ENCODE results near the gene FAM222A. TPM values are rescaled to one million over a fixed set of nuclear protein-coding genes. Genes with fewer than 3 reads are reported as not detected.

Gene FAM222A
- total RNA-seq, 1 experiment from 2014 or later = 3.1 TPM

GRCh38 chr12:109678719-109679118, 34.9 kb upstream of the FAM222A start:
- H3K27ac ChIP-seq = no peak overlapping the region
- TF ChIP-seq EZH2 (IDR thresholded peaks at IDR 0.05; ENCODE audit: low read depth) (no peak), CTCF (conservative IDR thresholded peaks at IDR 0.05) (no peak)
- BruUV-seq (replicated peaks) = no TSS peak
- ChIA-PET CTCF (interaction anchor here (0.6 kb wide), 1 partner anchor 154 kb away, joined by 3 read pairs; no protein-coding TSS in a partner anchor), POLR2A (ENCODE audit: unreplicated experiment) (no interaction called here)
- H3K27me3 ChIP-seq (ENCODE audit: insufficient read depth, low read depth) = peaks cover 22% of the 10 kb centered on the region; the same call in 1 of the 2 replicates
- no peaks in the 10 kb centered on the region for H4K20me1 ChIP-seq (ENCODE audit: insufficient read depth)
- H3K79me2 ChIP-seq (ENCODE audit: low read depth) = no peaks in the 10 kb centered on the region
- no peaks in the 10 kb centered on the region for H3K9me2 ChIP-seq (ENCODE audit: insufficient read depth)
- H2AFZ ChIP-seq = no peak overlapping the region
- no peaks in the 10 kb centered on the region for H3K36me3 ChIP-seq (ENCODE audit: low read depth)
- no peak overlapping the region for H3K4me2 ChIP-seq
- H3K9me3 ChIP-seq (ENCODE audit: insufficient read depth, low read depth) = no peaks in the 10 kb centered on the region
- intact Hi-C loops (cut with micrococcal nuclease; ENCODE audit: unreplicated experiment) = no loop called here
- no peak for DNase-seq
- no peaks in the 10 kb centered on the region; the same call in 1 of the 2 replicates for H3F3A ChIP-seq (ENCODE audit: insufficient read depth, low read depth)
- no peak overlapping the region for H3K4me3 ChIP-seq
- H3K4me1 ChIP-seq (replicated peaks; ENCODE audit: insufficient read depth) = 0 out of 2 replicates have a peak, but pooled peaks cover 5% of the 10 kb centered on the region

GRCh38 chr12:109679501-109680263, 33.9 kb upstream of the FAM222A start:
- H3K9me2 ChIP-seq (ENCODE audit: insufficient read depth) = no peaks in the 10 kb centered on the region
- no peak overlapping the region for H3K4me2 ChIP-seq
- no peak overlapping the region for H2AFZ ChIP-seq
- H3K4me1 ChIP-seq (replicated peaks; ENCODE audit: insufficient read depth) = 0 out of 2 replicates have a peak, but pooled peaks cover 5% of the 10 kb centered on the region
- H3K79me2 ChIP-seq (ENCODE audit: low read depth) = no peaks in the 10 kb centered on the region
- TF ChIP-seq EZH2 (IDR thresholded peaks at IDR 0.05; ENCODE audit: low read depth) = no peak
- TF ChIP-seq CTCF (conservative IDR thresholded peaks at IDR 0.05) = no peak
- CTCF ChIA-PET = interaction anchor here (0.6 kb wide), 1 partner anchor 155 kb away, joined by 3 read pairs; no protein-coding TSS in a partner anchor
- H3K36me3 ChIP-seq (ENCODE audit: low read depth) = no peaks in the 10 kb centered on the region
- H3K9me3 ChIP-seq (ENCODE audit: insufficient read depth, low read depth) = no peaks in the 10 kb centered on the region
- no peaks in the 10 kb centered on the region; the same call in 1 of the 2 replicates for H3F3A ChIP-seq (ENCODE audit: insufficient read depth, low read depth)
- H4K20me1 ChIP-seq (ENCODE audit: insufficient read depth) = no peaks in the 10 kb centered on the region
- DNase-seq = no peak
- POLR2A ChIA-PET (ENCODE audit: unreplicated experiment) = no interaction called here
- no TSS peak for BruUV-seq (replicated peaks)
- intact Hi-C loops (cut with micrococcal nuclease; ENCODE audit: unreplicated experiment) = no loop called here
- H3K27me3 ChIP-seq (ENCODE audit: insufficient read depth, low read depth) = peaks cover 21% of the 10 kb centered on the region; the same call in 1 of the 2 replicates
- no peak overlapping the region for H3K27ac ChIP-seq
- H3K4me3 ChIP-seq = no peak overlapping the region

GRCh38 chr12:109680264-109681005, 33.2 kb upstream of the FAM222A start:
- intact Hi-C loops (cut with micrococcal nuclease; ENCODE audit: unreplicated experiment) = no loop called here
- H3K79me2 ChIP-seq (ENCODE audit: low read depth) = no peaks in the 10 kb centered on the region
- CTCF ChIA-PET = no interaction called here
- TF ChIP-seq EZH2 (IDR thresholded peaks at IDR 0.05; ENCODE audit: low read depth) (no peak), CTCF (conservative IDR thresholded peaks at IDR 0.05) (no peak)
- H4K20me1 ChIP-seq (ENCODE audit: insufficient read depth) = no peaks in the 10 kb centered on the region
- H2AFZ ChIP-seq = no peak overlapping the region
- H3K4me3 ChIP-seq = no peak overlapping the region
- H3K27me3 ChIP-seq (ENCODE audit: insufficient read depth, low read depth) = peaks cover 19% of the 10 kb centered on the region; the same call in 1 of the 2 replicates
- no peak overlapping the region for H3K27ac ChIP-seq
- POLR2A ChIA-PET (ENCODE audit: unreplicated experiment) = interaction anchor here (0.5 kb wide), 1 partner anchor 11 kb away, joined by 3 read pairs; no protein-coding TSS in a partner anchor
- no peaks in the 10 kb centered on the region; the same call in 1 of the 2 replicates for H3F3A ChIP-seq (ENCODE audit: insufficient read depth, low read depth)
- no peaks in the 10 kb centered on the region for H3K9me2 ChIP-seq (ENCODE audit: insufficient read depth)
- no TSS peak for BruUV-seq (replicated peaks)
- DNase-seq = no peak
- H3K36me3 ChIP-seq (ENCODE audit: low read depth) = no peaks in the 10 kb centered on the region
- no peak overlapping the region for H3K4me2 ChIP-seq
- H3K4me1 ChIP-seq (replicated peaks; ENCODE audit: insufficient read depth) = 0 out of 2 replicates have a peak, but pooled peaks cover 5% of the 10 kb centered on the region
- no peaks in the 10 kb centered on the region for H3K9me3 ChIP-seq (ENCODE audit: insufficient read depth, low read depth)

Measured in PC-9 (cell line).